Esophagus muscularis mucosa (tissue), 4 donors: ENCODE data around the gene NME3. TPM values are rescaled to one million over a fixed set of nuclear protein-coding genes. Genes with fewer than 3 reads are reported as not detected.
A peak's percentile ranks its signal among the peaks of the same experiment; 100 is the strongest.

Source experiments
- DNase-seq: peaks from one replicate; pipeline ENCODE4 v3.0.0-alpha.2; 2017; ENCODE audit errors: extremely low spot score
- H3K27ac ChIP-seq, 4 donors: fragments of 200-600 bp; sonication (generic); replicated peaks in 1 of 4; 1 replicate in 3 of 4; 2 replicates in 1 of 4; pipeline ENCODE4 v1.5.1; 2016 to 2019; ENCODE audit warnings: mild to moderate bottlenecking in 1 of 4
- H3K27me3 ChIP-seq, 4 donors: fragments of 200-600 bp; sonication (generic); one replicate each; pipeline versions ENCODE4 v1.5.1 to v1.6.0; 2016 to 2019
- H3K36me3 ChIP-seq, 4 donors: fragments of 200-600 bp; sonication (generic); one replicate each; pipeline ENCODE4 v1.5.1; 2016 to 2019
- H3K4me1 ChIP-seq, 4 donors: fragments of 200-600 bp; sonication (generic); one replicate each; pipeline ENCODE4 v1.5.1; 2016 to 2019
- H3K4me3 ChIP-seq, 4 donors: fragments of 200-600 bp; sonication (generic); 1 replicate in 2 of 4; 2 replicates in 2 of 4; pipeline ENCODE4 v1.5.1; 2016 to 2019; ENCODE audit warnings: mild to moderate bottlenecking in 4 of 4, moderate library complexity in 1 of 4
- H3K9me3 ChIP-seq, 4 donors: fragments of 200-600 bp; sonication (generic); 1 replicate in 3 of 4; 2 replicates in 1 of 4; pipeline ENCODE4 v1.5.1; 2016 to 2019
- EP300 ChIP-seq: sonication (generic); formaldehyde crosslinking; IDR thresholded peaks from one replicate; pipeline ENCODE4 v1.6.1; 2017; ENCODE audit warnings: antibody characterized with exemption
- POLR2A ChIP-seq: fragments of 450-650 bp; IDR thresholded peaks from one replicate; pipeline ENCODE4 v1.6.1; 2017; ENCODE audit warnings: antibody characterized with exemption, moderate library complexity, mild to moderate bottlenecking, low read depth
- POLR2AphosphoS5 ChIP-seq, 2 donors: sonication (generic); formaldehyde crosslinking; IDR thresholded peaks; one replicate each; pipeline ENCODE4 v1.6.1; 2017; ENCODE audit warnings: antibody characterized with exemption in 2 of 2
- WGBS: methylation state at CpG from one replicate; pipeline ENCODE4 v1.1.5; 2018; 5-methylcytosine and 5-hydroxymethylcytosine counted together
- intact Hi-C: fragments of 100-400 bp; cut with DNase I; formaldehyde crosslinking; loops from one replicate; pipeline ENCODE4 v1.15.1; 2023
- total RNA-seq, 4 donors: library from RNA; depleted of rRNA; stranded (reverse); fragments of >200 nt; gene quantifications; one replicate each; pipeline versions ENCODE4 v1.1.0 to v1.2.1, GENCODE V29; 2016
- TF ChIP-seq, protein P1 (sequence below), 3 experiments: fragments of 200-600 bp in 2 of 3; fragments of 450-650 bp in 1 of 3; sonication (generic) in 2 of 3; IDR thresholded peaks; one replicate each; pipeline ENCODE4 v1.5.1; 2017 to 2019; ENCODE audit warnings: antibody characterized with exemption in 3 of 3, mild to moderate bottlenecking in 2 of 3, moderate library complexity in 1 of 3

The NME3 gene
- total RNA-seq: 100 to 1,000 TPM in 1 of 4 donors, 10 to 100 TPM in 3; 64.8 to 101 (median 83.7) TPM

GRCh38 chr16:1771188-1771863, at the start of gene NME3:
NME3 (minus strand) TSS chr16:1771543; CDS start chr16:1771534, 9 bp downstream.
- TF ChIP-seq EP300 (no peak), POLR2A (no peak)
- intact Hi-C loops: loop anchor here (5.0 kb wide), 2 partner anchors 64 to 159 kb away; partner anchors contain the start of genes CRAMP1, IFT140 and MAPK8IP3
- H3K36me3 ChIP-seq: peaks cover 26 to 51% (median 50%) of the 10 kb centered on the region in 4 donors
- peak within 1 kb of the TSS; percentile 87 to 95 (median 90) for H3K27ac ChIP-seq
- no peaks in the 10 kb centered on the region for H3K27me3 ChIP-seq
- 0% methylated on average over 14 of the region's 79 CpGs for WGBS
- H3K9me3 ChIP-seq: no peaks in the 10 kb centered on the region
- peaks cover 36 to 64% (median 56%) of the 10 kb centered on the region in 4 donors for H3K4me1 ChIP-seq
- peak within 1 kb of the TSS; percentile 72 to 100 (median 88) for H3K4me3 ChIP-seq
- DNase-seq: peak; percentile 97

DNA sequence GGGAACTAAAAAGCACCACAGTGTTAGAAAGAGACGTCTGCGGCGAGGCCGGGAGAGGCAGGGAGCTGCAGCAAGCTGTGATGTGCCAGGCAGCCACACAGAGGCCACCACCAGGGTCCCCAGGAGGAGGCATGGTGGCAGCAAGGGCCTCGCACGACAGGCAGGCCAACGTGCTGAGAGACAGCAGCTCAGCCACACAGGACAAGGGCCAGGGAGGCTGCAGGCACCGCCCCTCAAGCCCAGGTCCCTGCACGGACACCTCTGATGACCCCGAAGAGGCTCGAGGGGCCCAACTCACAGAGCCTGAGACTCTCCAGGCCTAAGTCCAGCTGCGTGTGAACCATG, 49.6 kb upstream of the NME3 start:
- no peak for DNase-seq
- Histone ChIP-seq H3K9me3 (no peaks in the 10 kb centered on the region), H3K4me1 (peaks cover 25 to 34% (median 29%) of the 10 kb centered on the region in 4 donors), H3K27me3 (no peaks in the 10 kb centered on the region), H3K27ac (no peak overlapping the region), H3K4me3 (no peak overlapping the region), H3K36me3 (peaks cover 56 to 76% (median 71%) of the 10 kb centered on the region in 4 donors)
- intact Hi-C loops: loop anchor here (5.0 kb wide), 1 partner anchor 34 kb away; no protein-coding TSS in a partner anchor
- TF ChIP-seq, protein P1, sequence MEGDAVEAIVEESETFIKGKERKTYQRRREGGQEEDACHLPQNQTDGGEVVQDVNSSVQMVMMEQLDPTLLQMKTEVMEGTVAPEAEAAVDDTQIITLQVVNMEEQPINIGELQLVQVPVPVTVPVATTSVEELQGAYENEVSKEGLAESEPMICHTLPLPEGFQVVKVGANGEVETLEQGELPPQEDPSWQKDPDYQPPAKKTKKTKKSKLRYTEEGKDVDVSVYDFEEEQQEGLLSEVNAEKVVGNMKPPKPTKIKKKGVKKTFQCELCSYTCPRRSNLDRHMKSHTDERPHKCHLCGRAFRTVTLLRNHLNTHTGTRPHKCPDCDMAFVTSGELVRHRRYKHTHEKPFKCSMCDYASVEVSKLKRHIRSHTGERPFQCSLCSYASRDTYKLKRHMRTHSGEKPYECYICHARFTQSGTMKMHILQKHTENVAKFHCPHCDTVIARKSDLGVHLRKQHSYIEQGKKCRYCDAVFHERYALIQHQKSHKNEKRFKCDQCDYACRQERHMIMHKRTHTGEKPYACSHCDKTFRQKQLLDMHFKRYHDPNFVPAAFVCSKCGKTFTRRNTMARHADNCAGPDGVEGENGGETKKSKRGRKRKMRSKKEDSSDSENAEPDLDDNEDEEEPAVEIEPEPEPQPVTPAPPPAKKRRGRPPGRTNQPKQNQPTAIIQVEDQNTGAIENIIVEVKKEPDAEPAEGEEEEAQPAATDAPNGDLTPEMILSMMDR (IDR thresholded peaks at IDR 0.05): no peak
- no peak for TF ChIP-seq POLR2AphosphoS5 (IDR thresholded peaks at IDR 0.05)
- no peak for TF ChIP-seq POLR2A
- no peak for TF ChIP-seq EP300
- 87% methylated on average over 9 of the region's 12 CpGs for WGBS

GRCh38 chr16:1820096-1820945, 49.0 kb upstream of the NME3 start:
- DNase-seq: no peak
- H3K36me3 ChIP-seq: peaks cover 56 to 82% (median 76%) of the 10 kb centered on the region in 4 donors
- H3K9me3 ChIP-seq: no peaks in the 10 kb centered on the region
- 92% methylated on average over 18 of the region's 25 CpGs for WGBS
- no peak overlapping the region for H3K27ac ChIP-seq
- H3K4me3 ChIP-seq: no peak overlapping the region
- TF ChIP-seq POLR2A: no peak
- peaks cover 19 to 28% (median 24%) of the 10 kb centered on the region in 4 donors for H3K4me1 ChIP-seq
- no peaks in the 10 kb centered on the region for H3K27me3 ChIP-seq
- intact Hi-C loops: loop anchor here (5.0 kb wide), 1 partner anchor 33 kb away; no protein-coding TSS in a partner anchor

DNA sequence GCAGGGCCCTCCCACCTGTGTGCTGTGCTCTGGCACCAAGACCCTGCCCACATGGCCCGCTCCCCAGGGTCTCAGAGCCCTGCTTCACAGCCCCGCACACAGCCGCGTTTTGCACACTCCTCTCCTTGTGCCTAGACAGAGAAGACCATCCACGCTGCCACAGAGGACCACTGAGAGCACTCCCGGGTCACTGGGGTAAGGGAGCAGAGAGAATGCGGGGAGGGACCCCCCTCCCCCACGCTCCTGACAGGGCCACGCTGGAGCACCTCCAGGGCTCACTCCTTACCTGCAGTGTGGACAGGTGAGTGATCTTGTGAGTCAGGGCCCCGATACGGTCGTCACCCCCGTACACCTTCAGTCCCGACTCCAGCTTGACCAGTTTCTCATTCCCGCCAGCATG, 48.3 kb upstream of the NME3 start:
- TF ChIP-seq POLR2A (no peak), POLR2AphosphoS5 (IDR thresholded peaks at IDR 0.05) (no peak), EP300 (no peak)
- TF ChIP-seq, protein P1 (IDR thresholded peaks at IDR 0.05): no peak
- Histone ChIP-seq H3K27ac (no peak overlapping the region), H3K36me3 (peaks cover 56 to 89% (median 81%) of the 10 kb centered on the region in 4 donors), H3K27me3 (no peaks in the 10 kb centered on the region), H3K9me3 (no peaks in the 10 kb centered on the region), H3K4me3 (no peak overlapping the region), H3K4me1 (peaks cover 11 to 21% (median 16%) of the 10 kb centered on the region in 4 donors)
- 93% methylated on average over 9 of the region's 15 CpGs for WGBS
- intact Hi-C loops: loop anchor here (5.0 kb wide), 1 partner anchor 32 kb away; no protein-coding TSS in a partner anchor
- DNase-seq: no peak

DNA sequence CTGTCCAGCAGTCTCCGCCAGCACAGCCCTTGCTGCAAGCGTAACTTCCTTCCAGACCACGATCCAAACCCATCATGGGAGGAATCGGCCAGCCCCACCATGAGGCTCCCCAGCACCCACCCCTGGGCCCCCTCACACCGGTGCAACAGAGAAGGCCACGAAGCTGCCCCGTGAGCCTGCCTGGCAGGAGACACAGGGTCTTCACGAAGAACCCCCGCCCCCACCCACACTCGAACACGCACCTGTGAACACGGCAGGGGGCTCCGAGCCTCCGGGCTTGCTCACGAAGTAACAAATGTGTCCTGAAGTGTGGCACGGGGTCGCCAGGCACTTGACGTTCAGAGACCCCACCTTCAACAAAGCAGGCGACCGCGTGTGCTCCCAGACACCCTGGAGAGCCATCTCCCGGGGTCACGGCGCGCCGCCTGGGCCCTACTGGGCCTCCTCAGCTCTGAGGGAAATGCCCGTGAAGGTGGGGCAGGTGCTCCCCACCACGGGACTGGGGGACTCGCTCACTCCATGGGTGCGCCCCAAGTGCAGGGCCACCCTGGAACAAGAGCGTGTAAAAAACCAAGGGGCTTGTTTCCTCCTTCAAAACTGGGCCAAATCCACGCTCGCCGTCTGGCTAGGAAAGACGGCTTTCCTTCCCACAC, 47.7 kb upstream of the NME3 start:
- Histone ChIP-seq H3K27ac (no peak overlapping the region), H3K27me3 (no peaks in the 10 kb centered on the region), H3K9me3 (no peaks in the 10 kb centered on the region), H3K36me3 (peaks cover 56 to 95% (median 85%) of the 10 kb centered on the region in 4 donors), H3K4me1 (peaks cover 5 to 15% (median 11%) of the 10 kb centered on the region in 4 donors), H3K4me3 (no peak overlapping the region)
- no peak for DNase-seq
- 92% methylated on average over 31 of the region's 35 CpGs for WGBS
- intact Hi-C loops: no loop called here
- TF ChIP-seq POLR2A (no peak), EP300 (no peak), POLR2AphosphoS5 (IDR thresholded peaks at IDR 0.05) (no peak)
- TF ChIP-seq, protein P1 (IDR thresholded peaks at IDR 0.05): no peak
